ENCODE data around the gene COL15A1.
"Not testable (repeated sequence)": the region's sequence is repeated elsewhere in the genome, so short reads cannot be mapped to it uniquely, and the experiment has no call there.

The COL15A1 gene

GRCh38 chr9:99008203-99008602 is 64.5 kb downstream of the COL15A1 start:
- Histone ChIP-seq H3K4me1 (ENCODE audit: control insufficient read depth, low read length) (no peaks in the 10 kb centered on the region), H3K27me3 (ENCODE audit: control insufficient read depth, low read length) (no peaks in the 10 kb centered on the region), H3K36me3 (ENCODE audit: control insufficient read depth, low read length) (no peaks in the 10 kb centered on the region), H3F3A (ENCODE audit: control insufficient read depth, insufficient read depth) (no peaks in the 10 kb centered on the region), H3K79me2 (ENCODE audit: control insufficient read depth, low read length) (no peaks in the 10 kb centered on the region), H3K9me2 (replicated peaks; ENCODE audit: control insufficient read depth, low read length) (no peaks in the 10 kb centered on the region), H3K9me3 (ENCODE audit: control insufficient read depth, insufficient read depth, low read length) (peaks cover 10% of the 10 kb centered on the region; the same call in 1 of the 2 replicates), H4K20me1 (ENCODE audit: control insufficient read depth, insufficient read depth, low read depth, low read length) (no peaks in the 10 kb centered on the region), H3K4me2 (ENCODE audit: low read length) (no peak overlapping the region), H3K4me3 (ENCODE audit: low read length) (no peak overlapping the region), H3K27ac (ENCODE audit: low read depth, low read length) (no peak overlapping the region)
- TF ChIP-seq EZH2phosphoT487 (IDR thresholded peaks at IDR 0.05; ENCODE audit: borderline replicate concordance, low read length), result no peak
- TF ChIP-seq, protein P1, sequence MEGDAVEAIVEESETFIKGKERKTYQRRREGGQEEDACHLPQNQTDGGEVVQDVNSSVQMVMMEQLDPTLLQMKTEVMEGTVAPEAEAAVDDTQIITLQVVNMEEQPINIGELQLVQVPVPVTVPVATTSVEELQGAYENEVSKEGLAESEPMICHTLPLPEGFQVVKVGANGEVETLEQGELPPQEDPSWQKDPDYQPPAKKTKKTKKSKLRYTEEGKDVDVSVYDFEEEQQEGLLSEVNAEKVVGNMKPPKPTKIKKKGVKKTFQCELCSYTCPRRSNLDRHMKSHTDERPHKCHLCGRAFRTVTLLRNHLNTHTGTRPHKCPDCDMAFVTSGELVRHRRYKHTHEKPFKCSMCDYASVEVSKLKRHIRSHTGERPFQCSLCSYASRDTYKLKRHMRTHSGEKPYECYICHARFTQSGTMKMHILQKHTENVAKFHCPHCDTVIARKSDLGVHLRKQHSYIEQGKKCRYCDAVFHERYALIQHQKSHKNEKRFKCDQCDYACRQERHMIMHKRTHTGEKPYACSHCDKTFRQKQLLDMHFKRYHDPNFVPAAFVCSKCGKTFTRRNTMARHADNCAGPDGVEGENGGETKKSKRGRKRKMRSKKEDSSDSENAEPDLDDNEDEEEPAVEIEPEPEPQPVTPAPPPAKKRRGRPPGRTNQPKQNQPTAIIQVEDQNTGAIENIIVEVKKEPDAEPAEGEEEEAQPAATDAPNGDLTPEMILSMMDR (IDR thresholded peaks at IDR 0.05; ENCODE audit: low read depth, low read length, poor library complexity, severe bottlenecking), result no peak

- H3K27ac ChIP-seq (ENCODE audit: low read depth, low read length); H4K20me1 ChIP-seq (ENCODE audit: control insufficient read depth, insufficient read depth, low read depth, low read length); H3K27me3 ChIP-seq (ENCODE audit: control insufficient read depth, low read length); H3K36me3 ChIP-seq (ENCODE audit: control insufficient read depth, low read length); H3K79me2 ChIP-seq (ENCODE audit: control insufficient read depth, low read length); H3K4me2 ChIP-seq (ENCODE audit: low read length); H3F3A ChIP-seq (ENCODE audit: control insufficient read depth, insufficient read depth); H3K9me2 ChIP-seq (replicated peaks; ENCODE audit: control insufficient read depth, low read length); H3K4me3 ChIP-seq (ENCODE audit: low read length); H3K4me1 ChIP-seq (ENCODE audit: control insufficient read depth, low read length): not testable (repeated sequence)
- H3K9me3 ChIP-seq (ENCODE audit: control insufficient read depth, insufficient read depth, low read length), result peaks cover 10% of the 10 kb centered on the region; the same call in 1 of the 2 replicates
Observed at GRCh38 chr9:99010393-99010792, 66.7 kb downstream of the COL15A1 start.

- Histone ChIP-seq H3K27ac (ENCODE audit: low read depth, low read length) (no peak overlapping the region), H3K4me2 (ENCODE audit: low read length) (no peak overlapping the region), H3K27me3 (ENCODE audit: control insufficient read depth, low read length) (no peaks in the 10 kb centered on the region), H3K79me2 (ENCODE audit: control insufficient read depth, low read length) (no peaks in the 10 kb centered on the region), H4K20me1 (ENCODE audit: control insufficient read depth, insufficient read depth, low read depth, low read length) (no peaks in the 10 kb centered on the region), H3K4me3 (ENCODE audit: low read length) (no peak overlapping the region), H3K36me3 (ENCODE audit: control insufficient read depth, low read length) (no peaks in the 10 kb centered on the region), H3K9me3 (ENCODE audit: control insufficient read depth, insufficient read depth, low read length) (peaks cover 10% of the 10 kb centered on the region; the same call in 1 of the 2 replicates), H3F3A (ENCODE audit: control insufficient read depth, insufficient read depth) (no peaks in the 10 kb centered on the region), H3K4me1 (ENCODE audit: control insufficient read depth, low read length) (no peaks in the 10 kb centered on the region), H3K9me2 (replicated peaks; ENCODE audit: control insufficient read depth, low read length) (no peaks in the 10 kb centered on the region)
- no peak for TF ChIP-seq EZH2phosphoT487 (IDR thresholded peaks at IDR 0.05; ENCODE audit: borderline replicate concordance, low read length)
- TF ChIP-seq, protein P1 (IDR thresholded peaks at IDR 0.05; ENCODE audit: low read depth, low read length, poor library complexity, severe bottlenecking), result no peak
Observed at GRCh38 chr9:99011161-99011709, 67.5 kb downstream of the COL15A1 start.

DNA sequence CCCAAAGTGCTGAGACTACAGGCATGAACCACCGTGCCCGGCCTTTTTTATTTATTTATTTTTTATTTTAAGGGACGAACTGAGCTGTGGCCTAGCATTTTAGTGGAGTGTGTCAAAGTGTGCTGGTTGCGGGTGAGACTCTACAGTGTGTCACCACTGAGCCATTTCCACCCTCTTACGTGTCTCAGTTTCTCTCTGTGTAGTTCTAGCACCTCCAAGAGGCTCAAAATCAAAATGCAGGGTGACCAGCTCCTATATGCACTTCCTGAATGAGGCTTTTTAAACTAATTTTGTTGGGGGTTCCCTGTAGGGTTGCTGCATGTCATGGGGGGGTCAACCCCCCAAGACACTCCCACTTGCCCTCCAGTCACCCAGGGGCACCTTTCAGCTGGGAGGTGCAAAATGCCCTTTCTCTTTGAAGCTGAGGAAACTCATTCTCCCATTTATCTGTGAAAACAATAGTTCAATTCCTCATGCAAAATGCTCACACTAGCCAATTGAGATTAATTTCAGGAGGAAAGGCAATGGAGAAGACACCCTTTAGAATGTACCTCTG is 69.3 kb downstream of the COL15A1 start:
- Histone ChIP-seq H3K4me2 (ENCODE audit: low read length) (no peak overlapping the region), H3K79me2 (ENCODE audit: control insufficient read depth, low read length) (no peaks in the 10 kb centered on the region), H3K36me3 (ENCODE audit: control insufficient read depth, low read length) (no peaks in the 10 kb centered on the region), H3K27me3 (ENCODE audit: control insufficient read depth, low read length) (no peaks in the 10 kb centered on the region), H3K27ac (ENCODE audit: low read depth, low read length) (no peak overlapping the region), H3K9me3 (ENCODE audit: control insufficient read depth, insufficient read depth, low read length) (peaks cover 10% of the 10 kb centered on the region; the same call in 1 of the 2 replicates), H4K20me1 (ENCODE audit: control insufficient read depth, insufficient read depth, low read depth, low read length) (no peaks in the 10 kb centered on the region), H3K4me3 (ENCODE audit: low read length) (no peak overlapping the region), H3K4me1 (ENCODE audit: control insufficient read depth, low read length) (no peaks in the 10 kb centered on the region), H3K9me2 (replicated peaks; ENCODE audit: control insufficient read depth, low read length) (no peaks in the 10 kb centered on the region), H3F3A (ENCODE audit: control insufficient read depth, insufficient read depth) (no peaks in the 10 kb centered on the region)
- no peak for TF ChIP-seq EZH2phosphoT487 (IDR thresholded peaks at IDR 0.05; ENCODE audit: borderline replicate concordance, low read length)
- TF ChIP-seq, protein P1 (IDR thresholded peaks at IDR 0.05; ENCODE audit: low read depth, low read length, poor library complexity, severe bottlenecking), result no peak
